ENCODE results near the gene EIF2B4.

DNA sequence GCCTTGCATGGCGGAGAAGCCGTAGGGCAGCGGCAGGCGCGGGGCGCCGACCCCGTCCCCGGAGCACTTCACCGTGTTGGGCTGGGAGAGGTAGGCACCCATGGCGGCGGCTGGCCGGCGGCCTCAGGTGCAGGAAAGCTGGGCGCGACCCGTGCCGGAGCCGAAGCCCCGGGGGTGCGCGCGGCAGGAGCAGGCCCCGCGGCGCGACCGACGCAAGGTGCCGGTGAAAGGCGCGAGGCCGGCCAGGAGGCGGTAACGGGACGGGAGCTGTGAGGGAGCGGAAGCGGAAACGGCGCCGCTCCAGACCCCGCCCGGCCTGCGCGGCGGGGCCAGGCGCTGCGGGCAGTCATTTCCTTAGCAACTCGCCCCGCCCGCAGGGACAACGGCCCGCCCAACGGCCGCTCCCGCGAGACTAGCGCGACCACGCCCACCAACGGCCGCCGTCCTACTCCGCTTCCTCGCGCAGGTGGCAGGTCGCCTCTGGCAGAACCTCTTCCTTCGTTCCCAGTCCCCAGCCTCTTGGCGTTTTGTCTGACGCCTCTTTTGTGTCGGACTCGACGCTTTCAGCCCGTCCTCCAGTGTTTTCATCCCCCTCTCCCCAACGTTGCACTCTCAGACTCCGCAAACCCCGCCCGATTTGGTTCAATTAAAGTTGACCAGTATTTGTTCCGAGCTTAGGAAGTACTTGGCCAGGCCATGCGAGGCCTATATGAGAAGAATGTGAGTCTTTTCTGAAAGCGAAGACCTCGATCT is 39.4 kb upstream of the EIF2B4 start, which contains the start of gene PPM1G:
- TF ChIP-seq, protein P1, sequence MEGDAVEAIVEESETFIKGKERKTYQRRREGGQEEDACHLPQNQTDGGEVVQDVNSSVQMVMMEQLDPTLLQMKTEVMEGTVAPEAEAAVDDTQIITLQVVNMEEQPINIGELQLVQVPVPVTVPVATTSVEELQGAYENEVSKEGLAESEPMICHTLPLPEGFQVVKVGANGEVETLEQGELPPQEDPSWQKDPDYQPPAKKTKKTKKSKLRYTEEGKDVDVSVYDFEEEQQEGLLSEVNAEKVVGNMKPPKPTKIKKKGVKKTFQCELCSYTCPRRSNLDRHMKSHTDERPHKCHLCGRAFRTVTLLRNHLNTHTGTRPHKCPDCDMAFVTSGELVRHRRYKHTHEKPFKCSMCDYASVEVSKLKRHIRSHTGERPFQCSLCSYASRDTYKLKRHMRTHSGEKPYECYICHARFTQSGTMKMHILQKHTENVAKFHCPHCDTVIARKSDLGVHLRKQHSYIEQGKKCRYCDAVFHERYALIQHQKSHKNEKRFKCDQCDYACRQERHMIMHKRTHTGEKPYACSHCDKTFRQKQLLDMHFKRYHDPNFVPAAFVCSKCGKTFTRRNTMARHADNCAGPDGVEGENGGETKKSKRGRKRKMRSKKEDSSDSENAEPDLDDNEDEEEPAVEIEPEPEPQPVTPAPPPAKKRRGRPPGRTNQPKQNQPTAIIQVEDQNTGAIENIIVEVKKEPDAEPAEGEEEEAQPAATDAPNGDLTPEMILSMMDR (IDR thresholded peaks at IDR 0.05; ENCODE audit: insufficient read depth, low read length, poor library complexity, severe bottlenecking): no peak
- TF ChIP-seq EZH2phosphoT487 (conservative IDR thresholded peaks at IDR 0.05; ENCODE audit: low read length): no peak

All from SU-DHL-6 (cell line).